Pons (tissue), 1 donor: ENCODE data around the gene PIH1D1.
"Not testable (repeated sequence)": the region's sequence is repeated elsewhere in the genome, so short reads cannot be mapped to it uniquely, and the experiment has no call there.

Source experiments
- DNase-seq: peaks from one replicate; pipeline ENCODE4 v3.0.0-alpha.2; 2016; ENCODE audit warnings: low spot score

Gene PIH1D1

GRCh38 chr19:49481020-49481683 lies 29.5 kb upstream of the PIH1D1 start:
- no peak for DNase-seq

- no peak for DNase-seq
Measured at GRCh38 chr19:49479975-49480628, 28.5 kb upstream of the PIH1D1 start.

- DNase-seq, result no peak
Measured at GRCh38 chr19:49475995-49476880, 24.6 kb upstream of the PIH1D1 start.

GRCh38 chr19:49475191-49475917 lies 23.7 kb upstream of the PIH1D1 start:
- DNase-seq, result no peak

GRCh38 chr19:49474542-49474924 lies 22.9 kb upstream of the PIH1D1 start:
- DNase-seq, result no peak

- DNase-seq, result peak; percentile 64
Measured at GRCh38 chr19:49473868-49474541, 22.4 kb upstream of the PIH1D1 start, which contains the start of gene FLT3LG. FLT3LG (plus strand) TSS chr19:49474215; CDS start chr19:49474640, 425 bp downstream.

GRCh38 chr19:49473501-49473867 lies 21.9 kb upstream of the PIH1D1 start:
- DNase-seq, result not testable (repeated sequence)

GRCh38 chr19:49472936-49473335 lies 21.3 kb upstream of the PIH1D1 start:
- DNase-seq, result no peak

- no peak for DNase-seq
Measured at GRCh38 chr19:49470615-49470978, 19.0 kb upstream of the PIH1D1 start.

- DNase-seq, result no peak
Measured at GRCh38 chr19:49469828-49470614, 18.4 kb upstream of the PIH1D1 start.

GRCh38 chr19:49468746-49469447 lies 17.3 kb upstream of the PIH1D1 start:
- DNase-seq, result no peak

GRCh38 chr19:49468199-49468598 lies 16.6 kb upstream of the PIH1D1 start:
- no peak for DNase-seq

- DNase-seq, result no peak
Measured at GRCh38 chr19:49465371-49465770, 13.8 kb upstream of the PIH1D1 start.

GRCh38 chr19:49463960-49464740 lies 12.5 kb upstream of the PIH1D1 start:
- no peak for DNase-seq

GRCh38 chr19:49462492-49462891 lies 10.9 kb upstream of the PIH1D1 start:
- no peak for DNase-seq

GRCh38 chr19:49461656-49462055 lies 10.0 kb upstream of the PIH1D1 start:
- no peak for DNase-seq

- DNase-seq, result not testable (repeated sequence)
Measured at GRCh38 chr19:49461130-49461529, 9.5 kb upstream of the PIH1D1 start.

GRCh38 chr19:49459388-49459787 lies 7.8 kb upstream of the PIH1D1 start:
- no peak for DNase-seq

- DNase-seq, result no peak
Measured at GRCh38 chr19:49458567-49458903, 6.9 kb upstream of the PIH1D1 start.
